ENCODE results near the gene EME2.

EME2 gene

GRCh38 chr16:1740781-1741490 lies 31.7 kb upstream of the EME2 start:
- no peak overlapping the region for H3K27ac ChIP-seq
- TF ChIP-seq, protein P1, sequence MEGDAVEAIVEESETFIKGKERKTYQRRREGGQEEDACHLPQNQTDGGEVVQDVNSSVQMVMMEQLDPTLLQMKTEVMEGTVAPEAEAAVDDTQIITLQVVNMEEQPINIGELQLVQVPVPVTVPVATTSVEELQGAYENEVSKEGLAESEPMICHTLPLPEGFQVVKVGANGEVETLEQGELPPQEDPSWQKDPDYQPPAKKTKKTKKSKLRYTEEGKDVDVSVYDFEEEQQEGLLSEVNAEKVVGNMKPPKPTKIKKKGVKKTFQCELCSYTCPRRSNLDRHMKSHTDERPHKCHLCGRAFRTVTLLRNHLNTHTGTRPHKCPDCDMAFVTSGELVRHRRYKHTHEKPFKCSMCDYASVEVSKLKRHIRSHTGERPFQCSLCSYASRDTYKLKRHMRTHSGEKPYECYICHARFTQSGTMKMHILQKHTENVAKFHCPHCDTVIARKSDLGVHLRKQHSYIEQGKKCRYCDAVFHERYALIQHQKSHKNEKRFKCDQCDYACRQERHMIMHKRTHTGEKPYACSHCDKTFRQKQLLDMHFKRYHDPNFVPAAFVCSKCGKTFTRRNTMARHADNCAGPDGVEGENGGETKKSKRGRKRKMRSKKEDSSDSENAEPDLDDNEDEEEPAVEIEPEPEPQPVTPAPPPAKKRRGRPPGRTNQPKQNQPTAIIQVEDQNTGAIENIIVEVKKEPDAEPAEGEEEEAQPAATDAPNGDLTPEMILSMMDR (conservative IDR thresholded peaks at IDR 0.05) = no peak

DNA sequence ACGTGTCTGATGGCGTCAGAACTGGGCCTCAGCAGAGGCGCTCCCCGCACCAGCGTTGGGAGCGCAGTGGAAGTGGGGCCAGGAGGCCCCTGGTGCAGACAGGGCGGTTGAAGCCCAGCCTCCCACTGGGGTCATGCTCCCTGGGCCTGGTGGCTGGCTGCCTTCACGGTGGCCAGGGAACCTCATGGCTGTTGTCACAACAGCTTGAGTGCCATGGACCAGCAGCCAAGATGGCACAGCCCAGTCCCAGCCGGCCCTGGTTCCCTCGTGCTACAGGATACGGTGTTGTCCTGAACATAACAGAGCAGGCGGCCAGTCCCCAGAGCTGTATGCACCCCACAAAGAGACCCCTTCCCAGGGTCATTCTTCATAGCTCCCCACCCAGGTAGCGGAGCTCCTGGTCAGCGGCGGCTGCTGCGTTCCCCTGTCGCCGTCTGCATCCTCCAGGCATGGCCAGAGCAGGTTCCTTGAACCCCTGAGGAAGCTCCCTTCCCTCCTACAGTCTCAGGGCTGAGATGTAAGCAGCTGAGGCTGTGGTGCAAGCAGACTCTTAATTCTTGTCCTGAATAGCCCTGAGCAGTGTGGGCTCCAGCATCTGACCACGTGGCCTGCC lies 31.0 kb upstream of the EME2 start:
- no peak overlapping the region for H3K27ac ChIP-seq
- TF ChIP-seq, protein P1 (conservative IDR thresholded peaks at IDR 0.05) = no peak

GRCh38 chr16:1743376-1744337 lies 29.0 kb upstream of the EME2 start:
- TF ChIP-seq, protein P1 (conservative IDR thresholded peaks at IDR 0.05) = no peak
- no peak overlapping the region for H3K27ac ChIP-seq

- TF ChIP-seq, protein P1 (conservative IDR thresholded peaks at IDR 0.05) = no peak
- H3K27ac ChIP-seq = no peak overlapping the region
Measured at GRCh38 chr16:1744338-1744840, 28.2 kb upstream of the EME2 start.

- H3K27ac ChIP-seq = no peak overlapping the region
- TF ChIP-seq, protein P1 (conservative IDR thresholded peaks at IDR 0.05) = no peak
Measured at GRCh38 chr16:1745181-1745899, 27.3 kb upstream of the EME2 start.

DNA sequence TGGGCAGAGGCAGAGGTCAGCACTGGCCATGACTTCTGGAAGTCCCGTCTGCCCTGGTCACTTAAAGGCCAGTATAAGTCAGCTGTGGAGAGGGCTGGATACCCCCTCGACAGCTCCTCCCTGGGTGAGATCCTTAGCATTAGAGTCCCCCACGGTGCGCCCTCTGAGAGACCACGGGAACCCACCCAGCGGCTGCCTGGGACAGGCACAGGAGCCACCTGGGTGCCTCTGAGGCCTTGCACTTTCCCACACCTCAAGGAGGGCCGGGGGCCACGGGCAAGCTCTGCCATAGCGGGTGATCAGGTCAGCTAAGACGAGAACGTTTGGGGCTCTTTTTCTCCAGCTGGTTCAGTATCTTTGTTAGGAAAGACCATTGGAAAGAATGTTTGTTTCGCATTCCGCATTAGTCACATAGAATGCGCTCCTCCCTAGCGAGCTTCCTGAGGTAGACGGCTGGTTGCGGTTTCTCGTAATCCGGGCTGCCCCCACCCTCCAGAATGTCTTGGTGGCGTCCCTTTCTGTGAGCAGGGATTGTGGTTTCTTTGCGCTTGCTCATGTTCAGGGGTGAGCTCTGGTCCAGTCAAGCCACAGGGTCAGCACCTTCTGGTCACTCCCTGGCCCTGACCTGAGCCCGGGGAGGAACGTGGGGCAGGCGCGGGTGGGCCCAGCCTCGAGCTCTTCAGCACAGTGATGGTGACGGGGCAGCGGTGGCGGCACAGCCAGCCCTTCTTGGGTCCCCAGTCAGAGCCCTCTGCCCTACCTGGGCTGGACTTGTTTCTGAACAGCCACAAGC lies 26.5 kb upstream of the EME2 start:
- H3K27ac ChIP-seq = no peak overlapping the region
- TF ChIP-seq, protein P1 (conservative IDR thresholded peaks at IDR 0.05) = no peak
